ENCODE results near the gene SKA1. TPM values are rescaled to one million over a fixed set of nuclear protein-coding genes. Genes with fewer than 3 reads are reported as not detected.
"Not testable (repeated sequence)": the region's sequence is repeated elsewhere in the genome, so short reads cannot be mapped to it uniquely, and the experiment has no call there.

Gene SKA1
- total and polyA plus RNA-seq, 3 donors from 2014 or later: 5.5 to 11.9 (median 6.6) TPM

GRCh38 chr18:50401295-50401694 lies 26.4 kb downstream of the SKA1 start:
- Histone ChIP-seq H3K4me3 (peak overlapping the region in 1 of 2 donors; percentile 8), H3K27ac (no peak overlapping the region), H3K27me3 (no peaks in the 10 kb centered on the region), H3K4me1 (peaks cover 12% of the 10 kb centered on the region), H3K36me3 (ENCODE audit: low read depth, missing control alignments) (no peaks in the 10 kb centered on the region), H3K9me3 (no peaks in the 10 kb centered on the region)
- TF ChIP-seq CTCF (IDR thresholded peaks at IDR 0.05) (no peak), POLR2A (IDR thresholded peaks at IDR 0.05) (no peak)
- WGBS, 2 donors: 9 to 18% methylated on average over 18 of the region's 18 CpGs
- intact Hi-C loops (cut with DNase I; ENCODE audit: low total_unique reads): no loop called here
- DNase-seq: no peak

- Histone ChIP-seq H3K4me3 (peak overlapping the region in 1 of 2 donors; percentile 8), H3K4me1 (peaks cover 12% of the 10 kb centered on the region), H3K27ac (no peak overlapping the region), H3K27me3 (no peaks in the 10 kb centered on the region), H3K9me3 (no peaks in the 10 kb centered on the region), H3K36me3 (ENCODE audit: low read depth, missing control alignments) (no peaks in the 10 kb centered on the region)
- DNase-seq: peak; percentile 88
- 0 to 9% methylated on average over 2 to 21 of the region's 21 CpGs for WGBS, 2 donors
- intact Hi-C loops (cut with DNase I; ENCODE audit: low total_unique reads): no loop called here
- TF ChIP-seq CTCF (IDR thresholded peaks at IDR 0.05): no peak
- TF ChIP-seq POLR2A (IDR thresholded peaks at IDR 0.05): no peak
Measured at GRCh38 chr18:50401888-50402287, 27.0 kb downstream of the SKA1 start.

- WGBS, 2 donors: 67 to 70% methylated on average over 13 of the region's 13 CpGs
- peaks cover 12% of the 10 kb centered on the region for H3K4me1 ChIP-seq
- intact Hi-C loops (cut with DNase I; ENCODE audit: low total_unique reads); H3K4me3 ChIP-seq; H3K9me3 ChIP-seq; DNase-seq; H3K27me3 ChIP-seq; H3K36me3 ChIP-seq (ENCODE audit: low read depth, missing control alignments); H3K27ac ChIP-seq: not testable (repeated sequence)
Measured at GRCh38 chr18:50404752-50405581, 30.1 kb downstream of the SKA1 start.

- Histone ChIP-seq H3K4me3 (no peak overlapping the region), H3K4me1 (peaks cover 12% of the 10 kb centered on the region), H3K27ac (no peak overlapping the region), H3K9me3 (no peaks in the 10 kb centered on the region), H3K27me3 (no peaks in the 10 kb centered on the region), H3K36me3 (ENCODE audit: low read depth, missing control alignments) (no peaks in the 10 kb centered on the region)
- intact Hi-C loops (cut with DNase I; ENCODE audit: low total_unique reads): no loop called here
- DNase-seq: no peak
- TF ChIP-seq CTCF (IDR thresholded peaks at IDR 0.05) (no peak), POLR2A (IDR thresholded peaks at IDR 0.05) (no peak)
- WGBS, 2 donors: 75 to 77% methylated on average over 17 of the region's 17 CpGs
Measured at GRCh38 chr18:50405582-50406271, 30.9 kb downstream of the SKA1 start.

GRCh38 chr18:50409236-50409635 lies 34.4 kb downstream of the SKA1 start:
- no peaks in the 10 kb centered on the region for H3K36me3 ChIP-seq (ENCODE audit: low read depth, missing control alignments)
- no peaks in the 10 kb centered on the region for H3K27me3 ChIP-seq
- WGBS, 2 donors: 52 to 63% methylated on average over 5 of the region's 5 CpGs
- TF ChIP-seq CTCF (IDR thresholded peaks at IDR 0.05): no peak
- no peak for TF ChIP-seq POLR2A (IDR thresholded peaks at IDR 0.05)
- no peak overlapping the region for H3K4me3 ChIP-seq
- H3K27ac ChIP-seq: no peak overlapping the region
- no peaks in the 10 kb centered on the region for H3K4me1 ChIP-seq
- no peaks in the 10 kb centered on the region for H3K9me3 ChIP-seq
- DNase-seq: no peak
- intact Hi-C loops (cut with DNase I; ENCODE audit: low total_unique reads): no loop called here

All from testis (tissue), 3 donors.